H1 (cell line): ENCODE results near the gene POFUT2. TPM values are rescaled to one million over a fixed set of nuclear protein-coding genes. Genes with fewer than 3 reads are reported as not detected.

Experiments
- CTCF ChIA-PET: fragments of 300-600 bp; sonication (Branson Sonifier 250); formaldehyde crosslinking; loops from one replicate; lab custom pipeline; 2021; ENCODE audit not compliant: partially characterized antibody; lab: Charles Lee
- POLR2A ChIA-PET: fragments of 300-600 bp; sonication (Branson Sonifier 250); formaldehyde crosslinking; loops from one replicate; lab custom pipeline; 2021; ENCODE audit warnings: inconsistent platforms; ENCODE audit not compliant: partially characterized antibody; lab: Charles Lee
- DNase-seq, 2 experiments: peaks; one replicate each; pipeline versions ENCODE4 v3.0.0 to v3.0.0-alpha.2; 2010 to 2022; ENCODE audit warnings: low spot score in 2 of 2, low read depth in 1 of 2, mixed read lengths in 1 of 2
- FAIRE-seq: peaks from 2 replicates; lab custom pipeline; 2011; peaks lifted over from hg19 to GRCh38; lab: Jason Lieb, UNC
- H2AFZ ChIP-seq: 2 replicates; pipeline ENCODE4 v1.8.1; 2012; ENCODE audit warnings: low read length, inconsistent platforms
- H2AK5ac ChIP-seq: 2 replicates; pipeline ENCODE4 v1.6.1; 2013; ENCODE audit warnings: low read depth, low read length
- H2BK120ac ChIP-seq: replicated peaks from 2 replicates; pipeline ENCODE3; 2013; ENCODE audit warnings: low read depth, low read length, inconsistent platforms
- H2BK12ac ChIP-seq: 2 replicates; pipeline ENCODE4 v1.6.1; 2013; ENCODE audit warnings: low read depth, low read length
- H2BK15ac ChIP-seq: 2 replicates; pipeline ENCODE4 v1.6.1; 2013; ENCODE audit warnings: low read length
- H2BK20ac ChIP-seq: 2 replicates; pipeline ENCODE4 v1.6.1; 2013; ENCODE audit warnings: low read length
- H2BK5ac ChIP-seq: 2 replicates; pipeline ENCODE4 v1.6.1; 2013; ENCODE audit warnings: low read depth, low read length
- H3K14ac ChIP-seq: 2 replicates; pipeline ENCODE4 v1.6.1; 2013; ENCODE audit warnings: inconsistent platforms; ENCODE audit not compliant: insufficient read length
- H3K18ac ChIP-seq: 2 replicates; pipeline ENCODE4 v1.6.1; 2013; ENCODE audit warnings: low read length; ENCODE audit errors: extremely low read depth
- H3K23ac ChIP-seq: 2 replicates; pipeline ENCODE4 v1.6.1; 2013; ENCODE audit warnings: inconsistent platforms; ENCODE audit not compliant: insufficient read length
- H3K23me2 ChIP-seq: 2 replicates; pipeline ENCODE4 v1.6.1; 2013; ENCODE audit warnings: low read depth, low read length
- H3K27ac ChIP-seq: 2 replicates; pipeline ENCODE4 v1.6.1; 2011; ENCODE audit warnings: low read depth, low read length, inconsistent platforms
- H3K27me3 ChIP-seq, 4 experiments: replicated peaks in 1 of 4; 1 replicate in 1 of 4; 2 replicates in 3 of 4; pipeline versions ENCODE4 v1.6.1 to v1.8.1; 2011 to 2013; ENCODE audit warnings: low read length in 3 of 4, mild to moderate bottlenecking in 3 of 4, inconsistent platforms in 2 of 4, mixed read lengths in 2 of 4, moderate library complexity in 1 of 4; ENCODE audit not compliant: control insufficient read depth in 3 of 4, insufficient read depth in 3 of 4; ENCODE audit errors: extremely low read depth in 1 of 4
- H3K36me3 ChIP-seq, 4 experiments: 2 replicates each; pipeline versions ENCODE4 v1.6.1 to v1.8.1; 2011 to 2013; ENCODE audit warnings: mild to moderate bottlenecking in 4 of 4, low read length in 3 of 4, moderate library complexity in 2 of 4, control low read depth in 1 of 4, inconsistent platforms in 1 of 4; ENCODE audit not compliant: insufficient read depth in 4 of 4, control insufficient read depth in 2 of 4
- H3K4ac ChIP-seq: replicated peaks from 2 replicates; pipeline ENCODE3; 2013; ENCODE audit warnings: low read length, low read depth, mixed read lengths, inconsistent platforms; ENCODE audit not compliant: insufficient read length
- H3K4me1 ChIP-seq, 4 experiments: replicated peaks in 1 of 4; 1 replicate in 1 of 4; 2 replicates in 3 of 4; pipeline versions ENCODE4 v1.6.1 to v1.8.1; 2011 to 2013; ENCODE audit warnings: low read length in 3 of 4, inconsistent platforms in 2 of 4, mixed read lengths in 1 of 4; ENCODE audit not compliant: insufficient read depth in 4 of 4, control insufficient read depth in 3 of 4
- H3K4me2 ChIP-seq, 2 experiments: 2 replicates each; pipeline versions ENCODE4 v1.6.1 to v1.8.1; 2011 to 2013; ENCODE audit warnings: low read depth in 2 of 2, low read length in 2 of 2, control low read depth in 1 of 2, inconsistent platforms in 1 of 2, mild to moderate bottlenecking in 1 of 2; ENCODE audit not compliant: insufficient read depth in 1 of 2
- H3K4me3 ChIP-seq, 4 experiments: fragments of 200-600, 300-600 bp in 1 of 4; sonication (generic), shearing (Covaris generic), sonication (Bioruptor Twin) in 1 of 4; 2 replicates each; pipeline versions ENCODE4 v1.5.1 to v1.8.1; 2011 to 2016; ENCODE audit warnings: low read length in 4 of 4, low read depth in 3 of 4, control low read depth in 2 of 4, inconsistent platforms in 2 of 4, mild to moderate bottlenecking in 2 of 4, mixed read lengths in 1 of 4, moderate library complexity in 1 of 4; ENCODE audit not compliant: insufficient read depth in 2 of 4; ENCODE audit errors: extremely low read depth in 1 of 4
- H3K56ac ChIP-seq: replicated peaks from 2 replicates; pipeline ENCODE3; 2013; ENCODE audit warnings: low read depth, mild to moderate bottlenecking, mixed read lengths, low read length, inconsistent platforms; ENCODE audit not compliant: insufficient read length
- H3K79me1 ChIP-seq: 2 replicates; pipeline ENCODE4 v1.6.1; 2013; ENCODE audit warnings: low read depth, low read length, control low read depth
- H3K79me2 ChIP-seq, 2 experiments: 2 replicates each; pipeline versions ENCODE4 v1.6.1 to v1.8.1; 2012 to 2013; ENCODE audit warnings: low read length in 2 of 2, mild to moderate bottlenecking in 2 of 2, inconsistent platforms in 1 of 2; ENCODE audit not compliant: insufficient read depth in 2 of 2, control insufficient read depth in 1 of 2
- H3K9ac ChIP-seq, 4 experiments: replicated peaks in 1 of 4; 1 replicate in 1 of 4; 2 replicates in 3 of 4; pipeline versions ENCODE4 v1.6.1 to v1.8.1; 2011 to 2013; ENCODE audit warnings: low read depth in 3 of 4, low read length in 3 of 4, control low read depth in 2 of 4, mild to moderate bottlenecking in 2 of 4, moderate library complexity in 2 of 4, inconsistent platforms in 1 of 4; ENCODE audit errors: extremely low read depth in 1 of 4
- H3K9me3 ChIP-seq, 2 experiments: 2 replicates each; pipeline versions ENCODE4 v1.6.1 to v1.8.1; 2012 to 2013; ENCODE audit warnings: mild to moderate bottlenecking in 2 of 2, moderate library complexity in 2 of 2, control low read depth in 1 of 2, inconsistent platforms in 1 of 2, low read depth in 1 of 2, low read length in 1 of 2, mixed read lengths in 1 of 2; ENCODE audit not compliant: insufficient read depth in 2 of 2
- H4K20me1 ChIP-seq, 2 experiments: replicated peaks in 1 of 2; 2 replicates each; pipeline versions ENCODE3 to v1.8.1; 2011 to 2013; ENCODE audit warnings: inconsistent platforms in 2 of 2, low read length in 2 of 2, mild to moderate bottlenecking in 1 of 2; ENCODE audit not compliant: insufficient read depth in 2 of 2, control insufficient read depth in 1 of 2
- H4K5ac ChIP-seq: 2 replicates; pipeline ENCODE4 v1.6.1; 2013; ENCODE audit warnings: low read length, low read depth, mixed read lengths, inconsistent platforms; ENCODE audit not compliant: insufficient read length
- H4K8ac ChIP-seq: 2 replicates; pipeline ENCODE4 v1.8.0; 2013; ENCODE audit warnings: mild to moderate bottlenecking, moderate library complexity, low read length, inconsistent platforms; ENCODE audit not compliant: insufficient read depth; ENCODE audit errors: extremely low read depth
- H4K91ac ChIP-seq: replicated peaks from 2 replicates; pipeline ENCODE3; 2013; ENCODE audit warnings: low read length, mixed read lengths, inconsistent platforms; ENCODE audit not compliant: insufficient read length
- BACH1 ChIP-seq: IDR thresholded peaks from 2 replicates; pipeline ENCODE4 v1.6.1; 2012; ENCODE audit warnings: low read length, improper control_type of control experiment
- CREB1 ChIP-seq: IDR thresholded peaks from 2 replicates; pipeline ENCODE4 v1.6.1; 2012; ENCODE audit warnings: inconsistent platforms
- SP1 ChIP-seq: IDR thresholded peaks from 2 replicates; pipeline ENCODE4 v1.6.1; 2011; ENCODE audit warnings: low read depth, low read length
- WGBS, 2 experiments: shearing (Covaris generic) in 1 of 2; methylation state at CpG; one replicate each; pipeline versions ENCODE4 v1.1.6 to v1.1.7; 2013 to 2015; ENCODE audit warnings: low lambda C conversion rate in 2 of 2, mixed read lengths in 2 of 2, inconsistent platforms in 1 of 2, low coverage in 1 of 2, missing lambda C conversion rate in 1 of 2; ENCODE audit not compliant: insufficient replicate concordance in 2 of 2, insufficient coverage in 1 of 2, insufficient read length in 1 of 2; ENCODE audit errors: extremely low coverage in 1 of 2, missing lambda C conversion rate in 1 of 2; 5-methylcytosine and 5-hydroxymethylcytosine counted together
- polyA plus RNA-seq, 7 experiments: library from polyadenylated mRNA; depleted of rRNA in 3 of 7; stranded (reverse) in 5 of 7; unstranded in 2 of 7; fragments of >200 nt in 5 of 7; fragments of 200-250 nt in 2 of 7; gene quantifications; 1 replicate in 5 of 7; 2 replicates in 1 of 7; 4 replicates in 1 of 7; pipeline versions ENCODE4 v1.2.1 to v1.2.3, GENCODE V29; 2011 to 2013; ENCODE audit warnings: missing spikeins in 2 of 7, mixed read lengths in 2 of 7
- total RNA-seq: library from RNA; stranded (reverse); fragmentation: NEBNext Ultra II Directional; extraction: Animal tissue kit (Norgen Biotek cat#: 25700); gene quantifications from 2 replicates; pipeline ENCODE4 v1.2.1, GENCODE V29; 2021

POFUT2 gene
- total and polyA plus RNA-seq, 2 of the 8 experiments (the other 6 are each of a cell fraction or from before 2014, with no cell fraction given): 13.7 to 32.1 TPM

DNA sequence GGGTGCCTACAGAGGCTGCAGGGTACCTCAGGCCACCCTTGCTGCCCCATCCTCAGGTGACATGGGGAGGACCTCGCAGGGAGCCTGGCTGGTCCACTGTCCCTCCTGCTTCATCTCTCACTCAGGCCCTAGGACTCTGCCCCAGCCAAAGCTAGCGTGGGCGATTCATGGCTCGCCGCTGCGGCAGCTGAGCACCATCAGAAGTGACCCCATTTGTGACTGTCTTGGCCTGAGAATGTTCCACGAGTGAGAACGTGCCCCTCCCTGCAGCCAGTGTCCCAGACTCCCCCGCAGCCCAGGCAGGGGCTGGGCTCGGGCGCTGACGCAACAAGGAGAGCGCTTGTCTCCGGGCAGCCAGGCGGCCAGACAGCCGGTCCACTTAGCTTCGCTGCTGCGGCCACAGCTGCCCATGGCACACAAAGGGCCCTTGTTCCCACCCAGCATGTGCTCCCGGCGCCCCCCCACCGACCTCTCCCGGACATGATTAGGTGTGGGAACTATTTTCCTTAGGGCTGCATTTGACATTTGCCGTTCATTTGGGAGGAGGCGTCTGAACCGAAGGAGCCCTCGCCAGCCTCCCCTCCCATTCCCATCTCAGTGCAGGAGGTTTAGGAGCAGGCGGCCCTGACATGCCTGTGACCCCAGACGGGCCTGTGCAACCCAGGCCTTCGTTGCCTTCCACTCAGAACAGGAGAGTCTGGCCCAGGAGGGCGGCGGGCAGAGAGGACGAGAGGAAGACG lies 19.3 kb upstream of the POFUT2 start:
- Histone ChIP-seq H4K5ac (no peak overlapping the region), H2BK12ac (peak overlapping the region; percentile 50; the same call in 1 of the 2 replicates), H3K79me2 (no peaks in the 10 kb centered on the region), H3K4ac (no peak overlapping the region), H4K91ac (no peak overlapping the region), H3K23me2 (peaks cover 5% of the 10 kb centered on the region), H3K79me1 (no peaks in the 10 kb centered on the region), H2BK15ac (no peak overlapping the region), H2BK120ac (no peak overlapping the region), H3K27ac (no peak overlapping the region), H3K14ac (no peak overlapping the region), H3K18ac (peak overlapping the region; percentile 60), H3K9ac (no peak overlapping the region), H3K4me3 (no peak overlapping the region), H3K27me3 (peaks cover 0 to 3% (median 0%) of the 10 kb centered on the region in 4 experiments; a peak in 1 of 7 replicates), H3K9me3 (0 out of 4 replicates have a peak, but pooled peaks cover 0 to 3% of the 10 kb centered on the region in 2 experiments), H2BK20ac (no peak overlapping the region), H4K20me1 (peaks cover 0 to 3% of the 10 kb centered on the region in 2 experiments), H3K36me3 (no peaks in the 10 kb centered on the region), H3K56ac (no peak overlapping the region), H2AK5ac (no peak overlapping the region), H2AFZ (no peak overlapping the region), H3K23ac (no peak overlapping the region), H4K8ac (peak overlapping the region; percentile 69; the same call in 1 of the 2 replicates), H2BK5ac (no peak overlapping the region), H3K4me1 (peaks cover 0 to 4% (median 1%) of the 10 kb centered on the region in 4 experiments; a peak in 4 of 7 replicates), H3K4me2 (no peak overlapping the region)
- DNase-seq (no peak), FAIRE-seq (no peak)
- POLR2A ChIA-PET: no interaction called here
- CTCF ChIA-PET: interaction anchor here (0.6 to 4.0 kb wide), 4 partner anchors 13 to 133 kb away, joined by 4 to 24 read pairs (median 6); no protein-coding TSS in a partner anchor
- WGBS, 2 experiments: 92% methylated on average over 28 of the region's 33 CpGs; no CpG with 5 or more reads in 1 of the 2 experiments
- no peak for TF ChIP-seq SP1
- TF ChIP-seq BACH1: no peak
- no peak for TF ChIP-seq CREB1
